HepG2 (cell line): ENCODE data around the gene CA4. TPM values are rescaled to one million over a fixed set of nuclear protein-coding genes. Genes with fewer than 3 reads are reported as not detected.

Experiments used
- ATAC-seq: fragments of 200-7000 bp; cut with Tn5 transposase; 3 replicates; pipeline ENCODE4 v1.9.1; 2020; ENCODE audit warnings: mild to moderate bottlenecking, moderate library complexity
- BruUV-seq: library from RNA; stranded (reverse); fragments of 400-500 nt; replicated peaks from 2 replicates; lab custom pipeline; 2021; lab: Mats Ljungman, UMichigan
- CTCF ChIA-PET: fragments of 300-600 bp; formaldehyde crosslinking; extraction: SDS; loops from one replicate; lab custom pipeline; 2021; ENCODE audit warnings: low total read pairs, inconsistent platforms, low intra/inter-chr PET ratio; lab: Yijun Ruan, JAX
- POLR2A ChIA-PET: fragments of 350-600 bp; sonication (Branson Sonifier 250); formaldehyde crosslinking; loops from one replicate; lab custom pipeline; 2020; ENCODE audit warnings: antibody characterized with exemption, inconsistent platforms; lab: Yijun Ruan, JAX
- DNase-seq: peaks from one replicate; pipeline ENCODE4 v3.0.0-alpha.2; 2015; ENCODE audit warnings: low spot score
- FAIRE-seq: peaks from 3 replicates; lab custom pipeline; 2011; peaks lifted over from hg19 to GRCh38; lab: Jason Lieb, UNC
- H2AFZ ChIP-seq: one replicate; pipeline ENCODE4 v1.6.1; 2011; ENCODE audit warnings: low read length, inconsistent platforms
- H3K27ac ChIP-seq: fragments of 300-600 bp; 3 replicates; pipeline ENCODE4 v1.8.0; 2011; ENCODE audit warnings: mixed run types, mild to moderate bottlenecking, mixed read lengths, low read length, inconsistent platforms; ENCODE audit not compliant: insufficient read depth; ENCODE audit errors: extremely low read length
- H3K27me3 ChIP-seq, 2 experiments: fragments of 200-600 bp in 1 of 2; 2 replicates in 1 of 2; 3 replicates in 1 of 2; pipeline versions ENCODE4 v1.6.0 to v1.8.0; 2011; ENCODE audit warnings: low read length in 2 of 2, mild to moderate bottlenecking in 2 of 2, moderate library complexity in 2 of 2, inconsistent platforms in 1 of 2; ENCODE audit not compliant: insufficient read depth in 2 of 2, control insufficient read depth in 1 of 2
- H3K36me3 ChIP-seq, 2 experiments: fragments of 200-600 bp in 1 of 2; replicated peaks in 1 of 2; 2 replicates in 1 of 2; 3 replicates in 1 of 2; pipeline versions ENCODE4 v1.5.1 to v1.8.0; 2011; ENCODE audit warnings: low read length in 2 of 2, inconsistent platforms in 1 of 2; ENCODE audit not compliant: insufficient read depth in 2 of 2, control insufficient read depth in 1 of 2
- H3K4me1 ChIP-seq: 2 replicates; pipeline ENCODE4 v1.5.1; 2012; ENCODE audit warnings: low read length, inconsistent platforms; ENCODE audit not compliant: insufficient read depth
- H3K4me2 ChIP-seq: 2 replicates; pipeline ENCODE4 v1.6.0; 2011; ENCODE audit warnings: low read depth, low read length, inconsistent platforms
- H3K4me3 ChIP-seq, 3 experiments: fragments of 200-600 bp in 1 of 3; sonication (generic), shearing (Covaris generic) in 1 of 3; replicated peaks in 1 of 3; 2 replicates each; pipeline ENCODE4 v1.5.1; 2011 to 2016; ENCODE audit warnings: low read length in 3 of 3, inconsistent platforms in 2 of 3, low read depth in 2 of 3, mild to moderate bottlenecking in 2 of 3, control low read depth in 1 of 3, mixed read lengths in 1 of 3; ENCODE audit not compliant: insufficient read depth in 1 of 3
- H3K79me2 ChIP-seq: one replicate; pipeline ENCODE4 v1.6.1; 2011; ENCODE audit warnings: low read length, inconsistent platforms; ENCODE audit not compliant: insufficient read depth
- H3K9ac ChIP-seq: 2 replicates; pipeline ENCODE4 v1.6.0; 2011; ENCODE audit warnings: mild to moderate bottlenecking, low read depth, low read length, inconsistent platforms; ENCODE audit not compliant: insufficient read depth
- H3K9me3 ChIP-seq: 2 replicates; pipeline ENCODE4 v1.5.1; 2012; ENCODE audit warnings: mild to moderate bottlenecking, low read length
- H4K20me1 ChIP-seq: 2 replicates; pipeline ENCODE4 v1.6.0; 2011; ENCODE audit warnings: inconsistent platforms, mild to moderate bottlenecking, low read length, moderate library complexity; ENCODE audit not compliant: insufficient read depth
- BATF2 ChIP-seq: sonication (generic); formaldehyde crosslinking; IDR thresholded peaks from 2 replicates; pipeline ENCODE4 v1.8.0; 2022; ENCODE audit warnings: mild to moderate bottlenecking, missing genetic modification reagents, moderate library complexity
- DMAP1 ChIP-seq: IDR thresholded peaks from 2 replicates; pipeline ENCODE4 v1.6.1; 2016
- GFI1 ChIP-seq: sonication (generic); formaldehyde crosslinking; IDR thresholded peaks from 2 replicates; pipeline ENCODE4 v1.5.0; 2020; ENCODE audit warnings: missing genetic modification reagents, mild to moderate bottlenecking, borderline replicate concordance
- KLF9 ChIP-seq: IDR thresholded peaks from 2 replicates; pipeline ENCODE4 v1.6.1; 2016; ENCODE audit warnings: low read depth
- U2AF1 ChIP-seq: fragments of 200-400 bp; formaldehyde crosslinking; optimal IDR thresholded peaks from 2 replicates; pipeline ENCODE3; 2017; ENCODE audit warnings: mild to moderate bottlenecking, low read depth, low read length
- ZBTB38 ChIP-seq: sonication (generic); formaldehyde crosslinking; IDR thresholded peaks from 2 replicates; pipeline ENCODE4 v1.5.1; 2020; ENCODE audit warnings: mild to moderate bottlenecking, missing genetic modification reagents
- ZNF512B ChIP-seq: sonication (generic); formaldehyde crosslinking; IDR thresholded peaks from 2 replicates; pipeline ENCODE4 v1.5.1; 2020; ENCODE audit warnings: missing genetic modification reagents, mild to moderate bottlenecking, borderline replicate concordance
- WGBS: methylation state at CpG from one replicate; pipeline ENCODE4 v1.1.6; 2017; ENCODE audit warnings: low lambda C conversion rate; 5-methylcytosine and 5-hydroxymethylcytosine counted together
- in situ Hi-C: cut with HindIII; loops from 2 replicates; pipeline ENCODE4 v1.10.0; 2017; ENCODE audit warnings: low pct_unique_long_range_greater_than_20kb; ENCODE audit not compliant: extremely low pct_ligation_motif_present
- intact Hi-C: fragments of 100-400 bp; cut with micrococcal nuclease; formaldehyde crosslinking; loops from one replicate; pipeline ENCODE4 v1.10.0; 2022; ENCODE audit not compliant: unreplicated experiment
- polyA plus RNA-seq, 8 experiments: library from polyadenylated mRNA; depleted of rRNA in 3 of 8; stranded (reverse) in 7 of 8; unstranded in 1 of 8; fragments of >200 nt; fragmentation: Illumina TruSeq in 4 of 8; extraction: Trizol in 4 of 8; gene quantifications; 2 replicates each; pipeline versions ENCODE4 v1.2.1 to v1.2.3, GENCODE V29; 2011 to 2016; ENCODE audit warnings: low read depth in 4 of 8, missing spikeins in 1 of 8, mixed read lengths in 1 of 8; ENCODE audit not compliant: insufficient read depth in 1 of 8
- total RNA-seq, 5 experiments: library from RNA; depleted of rRNA; stranded (reverse); fragments of >200 nt; fragmentation: Illumina TruSeq; extraction: Trizol; gene quantifications; 2 replicates each; pipeline ENCODE4 v1.2.3, GENCODE V29; 2016; ENCODE audit warnings: low read depth in 1 of 5

CA4 gene
- total and polyA plus RNA-seq, 2 of the 13 experiments (the other 11 are each of a cell fraction or from before 2014, with no cell fraction given) = not detected

GRCh38 chr17:60135951-60136666, 13.7 kb upstream of the CA4 start:
- FAIRE-seq (no peak), DNase-seq (no peak), ATAC-seq (no peak)
- in situ Hi-C loops (no loop called here), intact Hi-C loops (no loop called here)
- no peak overlapping the region for H3K27ac ChIP-seq
- H3K9me3 ChIP-seq = no peaks in the 10 kb centered on the region
- H3K4me3 ChIP-seq = no peak overlapping the region
- 82% methylated on average over 13 of the region's 13 CpGs for WGBS
- H3K36me3 ChIP-seq = no peaks in the 10 kb centered on the region
- no peak overlapping the region for H2AFZ ChIP-seq
- H4K20me1 ChIP-seq = peaks cover 4% of the 10 kb centered on the region; the same call in 1 of the 2 replicates
- H3K4me2 ChIP-seq = peak overlapping the region; percentile 93
- POLR2A ChIA-PET = no interaction called here
- H3K4me1 ChIP-seq = peaks cover 29% of the 10 kb centered on the region
- no TSS peak for BruUV-seq
- H3K9ac ChIP-seq = no peak overlapping the region
- TF ChIP-seq GFI1 = no peak
- 0 out of 2 replicates have a peak, but pooled peaks have one; percentile 1 for TF ChIP-seq DMAP1 (CRISPR knock-in tag)
- TF ChIP-seq U2AF1 = no peak
- TF ChIP-seq BATF2 (CRISPR knock-in tag) = 0 out of 2 replicates have a peak, but pooled peaks have one; percentile 2
- 0 out of 2 replicates have a peak, but pooled peaks have one; percentile 12 for TF ChIP-seq KLF9 (CRISPR knock-in tag)
- TF ChIP-seq ZNF512B (CRISPR knock-in tag) = 0 out of 2 replicates have a peak, but pooled peaks have one; percentile 1
- TF ChIP-seq ZBTB38 (CRISPR knock-in tag) = 0 out of 2 replicates have a peak, but pooled peaks have one; percentile 11
- peaks cover 4 to 64% of the 10 kb centered on the region in 2 experiments for H3K27me3 ChIP-seq
- CTCF ChIA-PET = no interaction called here
- no peaks in the 10 kb centered on the region for H3K79me2 ChIP-seq
